ENCODE data around the gene SLC27A2.

- TF ChIP-seq CTCF (conservative IDR thresholded peaks at IDR 0.05; ENCODE audit: low read depth, low read length) (no peak), EZH2 (IDR thresholded peaks at IDR 0.05; ENCODE audit: borderline replicate concordance, low read depth, low read length, poor library complexity, severe bottlenecking) (no peak)
These were observed 611 bp upstream of the SLC27A2 start for GRCh38 chr15:50181201-50181968.
